ENCODE measurements around the gene NAT14. TPM values are rescaled to one million over a fixed set of nuclear protein-coding genes. Genes with fewer than 3 reads are reported as not detected.
A peak's percentile ranks its signal among the peaks of the same experiment; 100 is the strongest.

NAT14 gene
- total and polyA plus RNA-seq, 2 donors from 2014 or later: 42.6 to 45.0 TPM

DNA sequence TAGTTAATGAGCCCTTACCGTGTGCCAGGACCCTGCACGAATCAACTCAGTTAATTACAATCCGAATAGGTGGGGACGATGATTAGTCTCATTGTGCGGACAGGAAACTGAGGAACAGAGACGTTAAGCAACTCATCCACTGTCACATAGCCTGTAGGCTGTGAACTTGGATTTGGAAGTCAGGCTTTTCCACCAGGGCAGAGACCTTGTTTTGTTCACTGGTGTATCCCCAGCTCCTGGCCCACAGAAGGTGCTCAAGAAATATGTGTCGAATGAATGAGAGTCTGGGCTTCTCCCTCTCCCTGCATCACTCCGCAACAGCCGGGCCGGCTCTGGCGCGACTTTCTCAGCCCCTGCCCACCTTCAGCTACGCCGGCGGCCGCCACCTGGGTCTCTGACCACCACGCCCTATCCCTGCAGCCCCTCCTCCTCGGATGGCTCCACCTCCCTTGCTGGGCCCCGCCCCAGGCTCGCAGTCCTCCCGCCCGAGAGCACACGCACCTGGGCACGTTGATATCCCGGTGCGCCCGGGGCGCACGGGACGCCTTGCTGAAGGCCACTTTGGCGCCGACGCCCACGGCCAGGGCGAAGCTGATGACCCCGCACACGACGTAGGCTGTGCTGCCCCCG is 43.2 kb upstream of the NAT14 start:
- Histone ChIP-seq H3K4me1 (ENCODE audit: control insufficient read depth in 2 of 3, insufficient read depth in 2 of 3, low read depth in 1 of 3, low read length in 3 of 3) (peaks cover 0 to 4% (median 0%) of the 10 kb centered on the region in 3 donors), H3K9me3 (ENCODE audit: control insufficient read depth in 2 of 3, insufficient read depth in 1 of 3, low read length in 3 of 3) (no peaks in the 10 kb centered on the region), H3K27me3 (ENCODE audit: control insufficient read depth, insufficient read depth, low read length) (peaks cover 40% of the 10 kb centered on the region), H3K27ac (ENCODE audit: low read depth in 2 of 2, low read length in 2 of 2) (no peak overlapping the region), H3K36me3 (ENCODE audit: control insufficient read depth in 2 of 3, insufficient read depth in 3 of 3, low read length in 3 of 3) (no peaks in the 10 kb centered on the region), H3K4me3 (ENCODE audit: low read length in 3 of 3) (no peak overlapping the region), H3K9ac (ENCODE audit: low read length in 3 of 3) (no peak overlapping the region)
- intact Hi-C loops (cut with DNase I): no loop called here
- no peak for DNase-seq
- TF ChIP-seq CTCF (IDR thresholded peaks at IDR 0.05; ENCODE audit: borderline replicate concordance, extremely low read depth, insufficient read depth): no peak
- FAIRE-seq: no peak

DNA sequence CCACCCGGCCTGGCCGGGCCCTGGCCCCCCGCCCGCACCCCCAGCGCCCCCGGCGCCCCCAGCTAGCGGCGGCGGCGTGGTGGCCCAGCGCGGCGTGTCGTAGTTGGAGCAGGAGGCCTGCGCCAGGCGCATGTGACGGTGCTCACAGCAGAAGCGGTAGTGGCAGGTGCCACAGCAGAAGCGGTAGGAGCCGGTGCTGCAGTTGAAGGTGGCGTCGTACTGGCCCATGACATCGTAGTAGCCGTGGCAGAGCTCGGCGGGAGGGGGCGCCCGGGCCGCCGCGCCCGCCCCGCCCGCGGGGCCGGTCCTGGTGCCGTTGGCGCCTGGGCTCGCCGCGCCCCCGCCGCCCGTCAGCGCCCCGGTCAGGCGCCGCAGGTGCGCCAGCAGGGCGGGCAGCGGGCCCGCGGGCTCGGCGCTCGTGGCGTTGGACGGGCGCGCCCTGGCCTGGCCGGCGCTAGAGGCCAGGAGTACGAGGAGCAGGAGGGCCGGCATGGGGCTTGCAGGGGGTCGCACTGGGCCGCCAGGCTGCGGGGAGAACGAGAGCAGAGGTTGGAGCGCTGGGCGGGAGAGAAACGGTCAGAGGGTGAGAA is 42.5 kb upstream of the NAT14 start:
- no peak overlapping the region for H3K4me3 ChIP-seq (ENCODE audit: low read length in 3 of 3)

DNA sequence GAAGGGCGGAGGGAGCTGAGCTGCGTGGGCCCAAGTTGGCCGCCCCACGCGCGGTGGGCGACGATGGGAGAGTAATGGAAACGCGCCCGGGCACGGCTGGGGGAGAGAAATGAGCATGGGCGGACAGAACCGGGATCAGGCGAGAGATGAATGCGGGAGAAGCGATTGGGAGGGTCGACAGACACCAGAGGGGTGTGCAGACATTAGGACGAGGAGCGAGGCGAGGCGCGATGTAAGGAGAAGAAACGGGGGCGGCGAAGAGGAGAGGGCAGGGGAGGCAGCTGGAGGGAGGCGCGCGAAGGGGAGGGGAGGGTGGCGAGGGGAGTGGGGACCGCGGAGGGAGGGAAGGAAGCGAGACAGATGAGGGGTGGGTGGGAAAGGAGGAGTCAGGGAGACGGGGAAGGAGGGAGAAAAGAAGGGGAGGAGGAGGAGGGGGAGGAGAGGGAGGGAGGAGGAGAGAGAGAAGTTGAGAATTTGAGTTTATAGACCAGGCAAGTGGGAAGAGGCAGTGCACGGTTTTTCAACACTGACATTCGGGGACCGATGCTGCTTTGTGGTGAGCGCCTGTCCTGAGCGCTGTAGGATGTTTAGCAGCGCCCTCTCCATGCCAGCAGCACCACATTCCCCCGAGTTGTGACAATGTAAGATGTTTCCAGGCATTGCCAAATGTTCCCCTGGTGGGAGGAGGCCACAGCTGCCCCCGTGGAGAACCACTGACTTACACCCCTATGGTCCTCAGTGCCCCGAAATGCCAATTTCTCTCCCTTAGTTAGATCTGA is 41.8 kb upstream of the NAT14 start, which contains the start of gene SHISA7:
Gene SHISA7 (minus strand): TSS at position 256 of the 779 bp plus-strand sequence. CDS start 437 bp downstream, outside the sequence.
- peaks cover 0 to 4% (median 0%) of the 10 kb centered on the region in 3 donors for H3K4me1 ChIP-seq (ENCODE audit: control insufficient read depth in 2 of 3, insufficient read depth in 2 of 3, low read depth in 1 of 3, low read length in 3 of 3)
- DNase-seq (peak in 1 of 5 donors; percentile 37), FAIRE-seq (no peak)
- no peak for TF ChIP-seq CTCF (IDR thresholded peaks at IDR 0.05; ENCODE audit: borderline replicate concordance, extremely low read depth, insufficient read depth)
- intact Hi-C loops (cut with DNase I): no loop called here
- no peak within 1 kb of the TSS for H3K9ac ChIP-seq (ENCODE audit: low read length in 3 of 3)
- H3K4me3 ChIP-seq (ENCODE audit: low read length in 3 of 3): no peak within 1 kb of the TSS
- no peaks in the 10 kb centered on the region for H3K36me3 ChIP-seq (ENCODE audit: control insufficient read depth in 2 of 3, insufficient read depth in 3 of 3, low read length in 3 of 3)
- no peaks in the 10 kb centered on the region for H3K9me3 ChIP-seq (ENCODE audit: control insufficient read depth in 2 of 3, insufficient read depth in 1 of 3, low read length in 3 of 3)
- H3K27ac ChIP-seq (ENCODE audit: low read depth in 2 of 2, low read length in 2 of 2): no peak within 1 kb of the TSS
- peaks cover 50% of the 10 kb centered on the region for H3K27me3 ChIP-seq (ENCODE audit: control insufficient read depth, insufficient read depth, low read length)

More for the DNA sequence above, 42.5 kb upstream of the NAT14 start:
- H3K36me3 ChIP-seq (ENCODE audit: control insufficient read depth in 2 of 3, insufficient read depth in 3 of 3, low read length in 3 of 3): no peaks in the 10 kb centered on the region
- FAIRE-seq (no peak), DNase-seq (no peak)
- no peak overlapping the region for H3K27ac ChIP-seq (ENCODE audit: low read depth in 2 of 2, low read length in 2 of 2)
- peaks cover 43% of the 10 kb centered on the region for H3K27me3 ChIP-seq (ENCODE audit: control insufficient read depth, insufficient read depth, low read length)
- H3K9me3 ChIP-seq (ENCODE audit: control insufficient read depth in 2 of 3, insufficient read depth in 1 of 3, low read length in 3 of 3): no peaks in the 10 kb centered on the region
- no peak for TF ChIP-seq CTCF (IDR thresholded peaks at IDR 0.05; ENCODE audit: borderline replicate concordance, extremely low read depth, insufficient read depth)
- intact Hi-C loops (cut with DNase I): no loop called here
- H3K4me1 ChIP-seq (ENCODE audit: control insufficient read depth in 2 of 3, insufficient read depth in 2 of 3, low read depth in 1 of 3, low read length in 3 of 3): peaks cover 0 to 4% (median 0%) of the 10 kb centered on the region in 3 donors
- no peak overlapping the region for H3K9ac ChIP-seq (ENCODE audit: low read length in 3 of 3)
